Measurements from ENCODE around the gene CCNY.

DNA sequence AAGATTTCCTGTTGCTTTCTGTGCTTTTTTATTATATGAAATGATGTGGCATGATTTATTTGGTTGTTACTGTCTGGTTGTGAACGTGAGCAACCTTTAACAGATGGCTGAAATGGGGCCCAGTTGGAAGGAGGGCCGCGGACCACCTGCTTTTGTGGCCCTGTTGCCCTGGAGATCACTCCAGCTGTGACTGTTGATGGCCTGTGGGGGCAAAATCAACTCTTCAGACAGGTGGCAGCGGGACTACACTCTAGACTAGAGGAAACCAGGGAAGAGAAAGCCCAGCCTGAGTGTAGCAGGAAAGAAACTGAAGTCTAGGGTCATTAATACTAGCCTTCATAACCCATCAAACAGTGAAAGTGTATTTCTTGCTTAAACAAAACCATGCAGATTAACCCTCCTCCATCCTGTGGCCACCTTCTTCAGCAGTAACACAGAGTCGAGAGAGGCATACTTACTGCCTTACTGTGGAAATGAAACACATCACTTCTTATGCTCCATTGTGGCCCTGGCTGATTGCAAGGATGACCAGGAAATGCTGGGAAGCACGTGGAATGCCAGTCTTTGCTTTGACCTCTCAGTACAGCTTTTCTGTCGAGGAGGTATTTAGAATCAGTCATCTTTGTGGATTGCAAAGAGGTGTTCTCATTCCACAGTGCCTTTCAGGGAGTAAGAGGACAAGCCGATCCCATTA lies 80.5 kb downstream of the CCNY start:
- TF ChIP-seq EGR1 (IDR thresholded peaks at IDR 0.05) (no peak), TAF1 (IDR thresholded peaks at IDR 0.05; ENCODE audit: low read depth) (no peak), NFIC (IDR thresholded peaks at IDR 0.05) (no peak), EP300 (IDR thresholded peaks at IDR 0.05; ENCODE audit: borderline replicate concordance) (no peak), CEBPB (IDR thresholded peaks at IDR 0.05) (no peak), ZBTB7A (IDR thresholded peaks at IDR 0.05; ENCODE audit: low read depth) (no peak), YY1 (IDR thresholded peaks at IDR 0.05; ENCODE audit: low read depth) (no peak), RAD21 (IDR thresholded peaks at IDR 0.05; ENCODE audit: low read depth) (no peak)
- TF ChIP-seq, protein P1, sequence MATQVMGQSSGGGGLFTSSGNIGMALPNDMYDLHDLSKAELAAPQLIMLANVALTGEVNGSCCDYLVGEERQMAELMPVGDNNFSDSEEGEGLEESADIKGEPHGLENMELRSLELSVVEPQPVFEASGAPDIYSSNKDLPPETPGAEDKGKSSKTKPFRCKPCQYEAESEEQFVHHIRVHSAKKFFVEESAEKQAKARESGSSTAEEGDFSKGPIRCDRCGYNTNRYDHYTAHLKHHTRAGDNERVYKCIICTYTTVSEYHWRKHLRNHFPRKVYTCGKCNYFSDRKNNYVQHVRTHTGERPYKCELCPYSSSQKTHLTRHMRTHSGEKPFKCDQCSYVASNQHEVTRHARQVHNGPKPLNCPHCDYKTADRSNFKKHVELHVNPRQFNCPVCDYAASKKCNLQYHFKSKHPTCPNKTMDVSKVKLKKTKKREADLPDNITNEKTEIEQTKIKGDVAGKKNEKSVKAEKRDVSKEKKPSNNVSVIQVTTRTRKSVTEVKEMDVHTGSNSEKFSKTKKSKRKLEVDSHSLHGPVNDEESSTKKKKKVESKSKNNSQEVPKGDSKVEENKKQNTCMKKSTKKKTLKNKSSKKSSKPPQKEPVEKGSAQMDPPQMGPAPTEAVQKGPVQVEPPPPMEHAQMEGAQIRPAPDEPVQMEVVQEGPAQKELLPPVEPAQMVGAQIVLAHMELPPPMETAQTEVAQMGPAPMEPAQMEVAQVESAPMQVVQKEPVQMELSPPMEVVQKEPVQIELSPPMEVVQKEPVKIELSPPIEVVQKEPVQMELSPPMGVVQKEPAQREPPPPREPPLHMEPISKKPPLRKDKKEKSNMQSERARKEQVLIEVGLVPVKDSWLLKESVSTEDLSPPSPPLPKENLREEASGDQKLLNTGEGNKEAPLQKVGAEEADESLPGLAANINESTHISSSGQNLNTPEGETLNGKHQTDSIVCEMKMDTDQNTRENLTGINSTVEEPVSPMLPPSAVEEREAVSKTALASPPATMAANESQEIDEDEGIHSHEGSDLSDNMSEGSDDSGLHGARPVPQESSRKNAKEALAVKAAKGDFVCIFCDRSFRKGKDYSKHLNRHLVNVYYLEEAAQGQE (IDR thresholded peaks at IDR 0.05; ENCODE audit: low read depth), result no peak

All from Ishikawa (cell line).